ENCODE results near the gene PLPP7. TPM values are rescaled to one million over a fixed set of nuclear protein-coding genes. Genes with fewer than 3 reads are reported as not detected.
A peak's percentile ranks its signal among the peaks of the same experiment; 100 is the strongest.
"Not testable (repeated sequence)": the region's sequence is repeated elsewhere in the genome, so short reads cannot be mapped to it uniquely, and the experiment has no call there.

PLPP7 gene
- total RNA-seq, 2 experiments from 2014 or later, result 0.42 to 0.65 TPM

DNA sequence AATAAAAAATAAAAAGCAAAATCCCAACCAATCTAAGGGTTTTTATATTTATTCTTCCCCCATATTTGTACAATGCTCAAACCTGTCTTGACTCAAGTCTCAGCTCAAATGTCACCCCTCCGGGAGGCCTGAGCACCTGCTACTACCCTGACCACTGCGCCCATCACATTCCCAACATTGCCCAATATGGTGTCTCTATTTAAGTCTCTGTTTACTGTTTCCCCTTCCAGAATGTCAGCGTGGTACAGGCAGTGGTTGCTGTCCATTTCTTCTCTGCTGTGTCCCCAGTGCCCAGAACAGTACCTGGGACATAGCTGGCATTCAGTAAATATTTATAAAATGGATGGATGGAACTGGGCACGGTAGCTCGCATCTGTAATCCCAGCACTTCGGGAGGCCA, 57.0 kb downstream of the PLPP7 start:
- POLR2A ChIA-PET, result interaction anchor here (0.6 to 1.4 kb wide), 2 partner anchors 26 to 89 kb away, joined by 3 to 4 read pairs; no protein-coding TSS in a partner anchor
- ATAC-seq (ENCODE audit: low read depth) (no peak), DNase-seq (no peak)
- no peak overlapping the region for H3K4me3 Mint-ChIP-seq
- peaks cover 8% of the 10 kb centered on the region for H3K4me1 Mint-ChIP-seq
- peaks cover 2% of the 10 kb centered on the region for H3K9me3 Mint-ChIP-seq
- peaks cover 27% of the 10 kb centered on the region for H3K27me3 Mint-ChIP-seq
- H3K27ac Mint-ChIP-seq, result no peak overlapping the region
- H3K36me3 Mint-ChIP-seq, result no peaks in the 10 kb centered on the region

DNA sequence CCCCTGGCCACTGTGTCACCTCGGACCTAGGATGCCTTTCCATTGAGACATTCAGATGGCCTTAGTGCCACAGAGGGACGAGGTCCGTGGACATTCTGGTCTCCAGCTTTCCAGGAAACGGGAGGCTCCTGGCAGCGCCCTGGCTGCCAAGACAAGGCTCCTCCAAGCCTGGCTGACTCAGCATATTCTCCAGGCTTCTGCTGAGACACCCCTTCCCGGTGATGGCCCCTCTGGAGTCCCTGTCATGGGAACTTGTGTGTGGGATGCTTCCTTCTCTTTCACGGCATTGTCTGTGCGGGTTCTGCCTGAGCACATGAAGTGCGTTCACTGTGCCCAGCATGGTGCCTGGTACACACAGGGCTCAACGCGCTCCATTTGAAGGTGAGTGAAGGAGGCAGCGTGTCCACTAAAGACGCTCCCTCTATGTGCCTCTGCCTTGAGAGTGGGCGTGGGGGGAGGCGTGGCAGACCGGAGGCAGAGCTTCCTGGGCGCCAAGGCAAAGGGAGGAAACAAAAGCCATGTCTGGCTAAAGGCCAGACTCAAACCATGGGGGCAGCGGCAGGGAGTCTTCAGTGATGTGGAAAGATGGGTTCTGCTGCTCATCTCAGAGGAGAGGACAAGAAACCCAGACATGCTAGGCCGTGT, 58.0 kb downstream of the PLPP7 start:
- ATAC-seq (ENCODE audit: low read depth), result no peak
- H3K4me1 Mint-ChIP-seq, result peaks cover 8% of the 10 kb centered on the region
- POLR2A ChIA-PET, result no interaction called here

DNA sequence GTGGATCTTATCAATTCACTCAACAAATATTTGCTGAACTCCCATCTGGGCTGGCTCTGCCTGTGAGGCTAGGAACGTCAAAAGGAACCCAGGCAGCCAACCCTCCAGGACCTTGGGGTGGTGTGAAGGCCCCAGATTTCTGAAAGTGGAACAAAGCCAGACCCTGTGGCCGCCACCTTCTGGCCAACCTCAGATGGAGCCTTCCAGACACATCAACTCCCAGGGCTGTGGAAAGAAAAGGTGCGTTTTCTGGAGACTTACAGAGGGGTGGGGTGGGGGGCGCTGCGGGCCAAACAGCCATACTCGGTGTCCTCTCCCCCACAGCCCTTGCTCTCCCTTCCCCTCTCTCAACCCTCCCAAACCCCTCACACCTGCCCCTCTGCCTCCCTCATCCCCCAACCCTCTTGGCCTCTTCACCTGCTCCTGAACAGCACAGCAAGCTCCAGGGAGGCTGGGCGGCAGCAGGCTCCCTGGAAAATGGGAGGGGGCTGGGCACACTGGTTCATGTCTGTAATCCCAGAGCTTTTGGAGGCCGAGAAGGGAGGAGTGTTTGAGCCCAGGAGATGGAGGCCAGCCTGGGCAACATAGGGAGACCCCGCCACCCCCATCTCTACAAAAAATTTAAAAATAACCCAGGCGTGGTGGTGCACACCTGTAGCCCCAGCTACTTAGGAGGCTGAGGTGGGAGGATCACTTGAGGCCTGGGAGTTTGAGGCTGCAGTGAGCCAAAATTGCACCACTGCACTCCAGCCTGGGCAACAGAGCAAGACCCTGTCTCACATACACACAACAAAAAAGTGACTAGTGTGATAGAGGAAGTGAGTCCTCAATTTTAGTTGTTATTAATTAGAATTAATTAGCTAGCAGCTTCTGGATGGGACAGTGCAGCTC, 59.4 kb downstream of the PLPP7 start:
- Mint-ChIP-seq H3K4me3 (no peak overlapping the region), H3K27ac (no peak overlapping the region), H3K36me3 (no peaks in the 10 kb centered on the region), H3K9me3 (peaks cover 2% of the 10 kb centered on the region), H3K27me3 (peaks cover 8% of the 10 kb centered on the region), H3K4me1 (peaks cover 8% of the 10 kb centered on the region)
- ATAC-seq (ENCODE audit: low read depth) (no peak), DNase-seq (no peak)
- POLR2A ChIA-PET, result interaction anchor here (0.6 to 2.6 kb wide), 5 partner anchors 10 to 398 kb away, joined by 3 to 14 read pairs (median 5); no protein-coding TSS in a partner anchor

More for the DNA sequence above, 58.0 kb downstream of the PLPP7 start:
- DNase-seq, result no peak
- no peaks in the 10 kb centered on the region for H3K36me3 Mint-ChIP-seq
- no peak overlapping the region for H3K27ac Mint-ChIP-seq
- peaks cover 2% of the 10 kb centered on the region for H3K9me3 Mint-ChIP-seq
- no peak overlapping the region for H3K4me3 Mint-ChIP-seq
- peaks cover 19% of the 10 kb centered on the region for H3K27me3 Mint-ChIP-seq

DNA sequence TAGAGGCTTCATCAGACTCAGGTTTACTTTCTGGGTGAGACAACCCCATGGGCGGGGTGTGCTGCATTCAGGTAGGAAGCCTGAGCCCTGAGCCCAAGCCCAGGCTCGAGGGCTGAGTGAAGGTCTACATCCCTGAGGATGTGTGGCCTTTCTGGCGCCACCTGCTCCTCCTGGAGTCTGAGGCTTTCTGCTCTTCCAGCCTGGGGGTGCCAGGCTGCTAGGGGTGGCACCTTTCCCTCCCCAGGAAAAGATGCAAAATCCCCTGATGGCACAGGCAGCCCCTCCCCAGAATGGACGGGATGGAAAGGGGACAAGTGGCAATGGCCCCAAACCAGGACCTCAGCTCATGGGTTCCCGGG, 60.0 kb downstream of the PLPP7 start:
- Mint-ChIP-seq H3K36me3 (no peaks in the 10 kb centered on the region), H3K27ac (no peak overlapping the region), H3K9me3 (peaks cover 2% of the 10 kb centered on the region), H3K4me1 (peaks cover 8% of the 10 kb centered on the region), H3K27me3 (peaks cover 5% of the 10 kb centered on the region), H3K4me3 (no peak overlapping the region)
- POLR2A ChIA-PET, result interaction anchor here (0.6 to 2.6 kb wide), 5 partner anchors 9 to 397 kb away, joined by 3 to 14 read pairs (median 5); no protein-coding TSS in a partner anchor
- no peak for ATAC-seq (ENCODE audit: low read depth)
- DNase-seq, result no peak

DNA sequence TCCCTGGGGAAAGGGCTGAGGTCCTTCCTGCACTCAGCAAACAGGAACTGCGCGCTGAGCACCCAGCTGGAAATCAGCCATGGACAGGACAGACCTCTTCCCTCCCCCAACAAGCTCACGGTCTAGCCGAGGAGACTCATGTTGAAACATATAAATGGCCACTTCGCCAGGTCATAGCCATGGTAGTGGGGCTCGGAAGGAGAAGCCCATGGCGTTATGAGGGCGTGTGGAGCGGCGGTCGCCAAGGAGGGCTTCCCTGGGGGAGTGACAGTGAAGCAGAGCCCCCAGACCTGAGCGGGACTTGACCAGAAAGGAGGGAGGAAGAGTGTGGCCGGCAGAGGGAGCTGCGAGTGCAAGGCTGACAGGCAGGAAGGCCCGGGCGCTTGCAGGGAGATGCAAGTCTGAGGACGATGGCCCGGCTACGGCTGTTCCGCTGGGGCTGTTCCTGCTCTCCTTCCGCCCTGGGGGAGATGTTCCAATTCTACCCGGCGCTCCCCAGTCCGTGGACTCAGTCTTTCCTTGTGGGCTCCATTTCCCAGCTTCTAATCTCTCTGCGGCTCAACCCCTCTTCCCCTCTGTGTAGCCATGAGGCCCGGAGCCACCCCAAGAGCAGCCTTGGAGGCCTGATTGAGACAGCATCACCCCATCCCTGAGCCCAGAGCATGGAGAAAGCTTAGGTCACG, 60.5 kb downstream of the PLPP7 start:
- Mint-ChIP-seq H3K4me1 (peaks cover 8% of the 10 kb centered on the region), H3K27ac (peak overlapping the region; percentile 57), H3K4me3 (peak overlapping the region; percentile 47), H3K9me3 (peaks cover 2% of the 10 kb centered on the region), H3K36me3 (no peaks in the 10 kb centered on the region), H3K27me3 (peaks cover 4% of the 10 kb centered on the region)
- DNase-seq, result peak; percentile 90
- peak; percentile 98 for ATAC-seq (ENCODE audit: low read depth)
- POLR2A ChIA-PET, result interaction anchor here (0.5 to 2.6 kb wide), 8 partner anchors 9 to 397 kb away, joined by 3 to 14 read pairs (median 4); no protein-coding TSS in a partner anchor

DNA sequence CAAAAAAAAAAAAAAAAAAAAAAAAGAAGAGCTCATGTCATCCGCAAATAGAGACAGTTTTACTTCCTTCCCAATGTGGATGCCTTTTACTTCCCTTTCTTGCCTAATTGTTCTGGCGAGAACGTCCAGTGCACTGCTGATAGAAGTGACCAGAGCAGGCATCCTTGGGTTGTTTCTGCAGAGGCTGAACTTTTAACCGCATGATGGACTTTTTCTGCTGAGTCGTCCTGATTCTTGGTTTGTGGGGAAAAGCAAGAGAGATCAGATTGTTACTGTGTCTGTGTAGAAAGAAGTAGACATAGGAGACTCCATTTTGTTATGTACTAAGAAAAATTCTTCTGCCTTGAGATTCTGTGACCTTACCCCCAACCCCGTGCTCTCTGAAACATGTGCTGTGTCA, 67.0 kb downstream of the PLPP7 start:
- not testable (repeated sequence) for H3K27me3 Mint-ChIP-seq; ATAC-seq (ENCODE audit: low read depth); DNase-seq; H3K4me3 Mint-ChIP-seq; H3K9me3 Mint-ChIP-seq; H3K27ac Mint-ChIP-seq; H3K36me3 Mint-ChIP-seq
- POLR2A ChIA-PET, result interaction anchor here (0.6 to 0.7 kb wide), 4 partner anchors 17 to 1164 kb away, joined by 3 to 4 read pairs (median 4); no protein-coding TSS in a partner anchor
- peaks cover 24% of the 10 kb centered on the region for H3K4me1 Mint-ChIP-seq

DNA sequence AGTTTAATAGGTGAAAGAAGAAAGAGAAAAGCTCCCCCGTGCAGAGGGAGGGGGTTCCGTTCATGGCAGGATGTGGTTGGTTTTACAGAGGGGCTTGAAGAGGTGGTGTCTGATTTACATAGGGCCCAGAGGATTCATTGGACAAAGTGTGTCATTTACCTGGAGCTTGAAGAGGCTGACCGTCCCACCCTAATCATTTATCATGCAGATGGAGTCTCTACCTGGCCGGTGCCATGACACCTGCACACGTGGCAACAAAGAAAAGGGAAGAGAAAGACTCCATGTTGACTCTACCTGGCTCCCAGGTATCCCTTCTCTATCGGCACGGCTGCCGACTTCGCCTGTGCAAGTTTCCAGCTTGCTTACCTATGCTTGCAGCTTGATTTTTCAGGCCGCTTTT, 69.0 kb downstream of the PLPP7 start:
- H3K27me3 Mint-ChIP-seq, result no peaks in the 10 kb centered on the region
- DNase-seq (no peak), ATAC-seq (ENCODE audit: low read depth) (peak; percentile 59)
- no peaks in the 10 kb centered on the region for H3K36me3 Mint-ChIP-seq
- POLR2A ChIA-PET, result interaction anchor here (1.4 to 1.8 kb wide), 4 partner anchors 9 to 142 kb away, joined by 5 to 18 read pairs (median 6); no protein-coding TSS in a partner anchor
- H3K4me1 Mint-ChIP-seq, result peaks cover 25% of the 10 kb centered on the region
- H3K9me3 Mint-ChIP-seq, result no peaks in the 10 kb centered on the region
- peak overlapping the region; percentile 36 for H3K27ac Mint-ChIP-seq
- peak overlapping the region; percentile 62 for H3K4me3 Mint-ChIP-seq

Other genes starting within 250 kb of the PLPP7 start
- under 1 TPM; 0.34 to 0.42 TPM for gene AIF1L, start 193.2 kb upstream of the PLPP7 start, total RNA-seq
- 10 to 100 TPM; 69.4 to 73.9 TPM for gene NUP214, start 164.1 kb upstream of the PLPP7 start, total RNA-seq
- gene FAM78A, start 13.2 kb upstream of the PLPP7 start, total RNA-seq, result 100 to 1,000 TPM; 102 to 104 TPM
- 100 to 1,000 TPM; 300 to 309 TPM for gene PRRC2B, start 104.4 kb downstream of the PLPP7 start, total RNA-seq
- 10 to 100 TPM; 44.0 to 51.4 TPM for gene POMT1, start 213.2 kb downstream of the PLPP7 start, total RNA-seq
- 10 to 100 TPM; 30.6 to 38.8 TPM for gene UCK1, start 241.5 kb downstream of the PLPP7 start, total RNA-seq